HG02981 (cell line): ENCODE data around the gene HTD2.
"Not testable (repeated sequence)": the region's sequence is repeated elsewhere in the genome, so short reads cannot be mapped to it uniquely, and the experiment has no call there.

ENCODE experiments used
- ATAC-seq: cut with Tn5 transposase; IDR thresholded peaks from one replicate; pipeline ENCODE4 v1.9.1; 2021; ENCODE audit warnings: mild to moderate bottlenecking, moderate library complexity; ENCODE audit not compliant: unreplicated experiment

The HTD2 gene

GRCh38 chr3:58305882-58306711 is at the start of gene HTD2, which contains the start of gene RPP14:
HTD2 (plus strand) TSS chr3:58306520; CDS start chr3:58317614, 11,094 bp downstream.
RPP14 (plus strand) TSS chr3:58306245; CDS start chr3:58310330, 4,085 bp downstream.
- ATAC-seq = peak; percentile 84

GRCh38 chr3:58258392-58259055 is 47.8 kb upstream of the HTD2 start:
- ATAC-seq = no peak

- no peak for ATAC-seq
Observed at GRCh38 chr3:58260261-58260731, 46.0 kb upstream of the HTD2 start.

- ATAC-seq = no peak
Observed at GRCh38 chr3:58260733-58261132, 45.6 kb upstream of the HTD2 start.

GRCh38 chr3:58261954-58262666 is 44.2 kb upstream of the HTD2 start:
- ATAC-seq = peak; percentile 90

- no peak for ATAC-seq
Observed at GRCh38 chr3:58266577-58266976, 39.7 kb upstream of the HTD2 start.

GRCh38 chr3:58267543-58267942 is 38.8 kb upstream of the HTD2 start:
- ATAC-seq = not testable (repeated sequence)

- ATAC-seq = no peak
Observed at GRCh38 chr3:58269356-58269755, 37.0 kb upstream of the HTD2 start.

GRCh38 chr3:58270485-58270884 is 35.8 kb upstream of the HTD2 start:
- no peak for ATAC-seq

GRCh38 chr3:58271901-58272501 is 34.3 kb upstream of the HTD2 start:
- no peak for ATAC-seq

GRCh38 chr3:58272891-58273290 is 33.4 kb upstream of the HTD2 start:
- no peak for ATAC-seq

- not testable (repeated sequence) for ATAC-seq
Observed at GRCh38 chr3:58273362-58273761, 33.0 kb upstream of the HTD2 start.

GRCh38 chr3:58274027-58274614 is 32.2 kb upstream of the HTD2 start:
- no peak for ATAC-seq

- no peak for ATAC-seq
Observed at GRCh38 chr3:58281069-58281468, 25.3 kb upstream of the HTD2 start.

- no peak for ATAC-seq
Observed at GRCh38 chr3:58285334-58285733, 21.0 kb upstream of the HTD2 start.

- no peak for ATAC-seq
Observed at GRCh38 chr3:58287354-58287753, 19.0 kb upstream of the HTD2 start.

- ATAC-seq = no peak
Observed at GRCh38 chr3:58288011-58288728, 18.1 kb upstream of the HTD2 start.

- ATAC-seq = not testable (repeated sequence)
Observed at GRCh38 chr3:58288964-58289613, 17.2 kb upstream of the HTD2 start.

GRCh38 chr3:58290446-58290845 is 15.9 kb upstream of the HTD2 start:
- ATAC-seq = not testable (repeated sequence)
